ENCODE data around the gene DNAJC22. TPM values are rescaled to one million over a fixed set of nuclear protein-coding genes. Genes with fewer than 3 reads are reported as not detected.

Gene DNAJC22
- total and polyA plus RNA-seq, 2 of the 13 experiments (the other 11 are each of a cell fraction or from before 2014, with no cell fraction given) = 25.2 to 31.7 TPM

GRCh38 chr12:49347311-49348193 is 864 bp downstream of the DNAJC22 start (continued):
- peak; percentile 74 for TF ChIP-seq ZMAT3 (CRISPR knock-in tag; conservative IDR thresholded peaks at IDR 0.05)
- no peak for TF ChIP-seq TCF7 (IDR thresholded peaks at IDR 0.05; ENCODE audit: low read depth)
- TF ChIP-seq HNRNPL (IDR thresholded peaks at IDR 0.05; ENCODE audit: low read depth, low read length) = 0 out of 2 replicates have a peak, but pooled peaks have one; percentile 65
- TF ChIP-seq HNRNPLL (IDR thresholded peaks at IDR 0.05; ENCODE audit: low read depth, low read length, poor library complexity, severe bottlenecking) = peak; percentile 34
- TF ChIP-seq ZNF205 (CRISPR knock-in tag; IDR thresholded peaks at IDR 0.05) = peak; percentile 76; the same call in 1 of the 2 replicates
- TF ChIP-seq RFX1 (IDR thresholded peaks at IDR 0.05) = no peak
- TF ChIP-seq PCBP1 (IDR thresholded peaks at IDR 0.05; ENCODE audit: borderline replicate concordance, low read depth, low read length) = no peak
- no peak for TF ChIP-seq ZNF784 (CRISPR knock-in tag; IDR thresholded peaks at IDR 0.05; ENCODE audit: borderline replicate concordance)
- TF ChIP-seq NONO (IDR thresholded peaks at IDR 0.05) = no peak
- 0 out of 2 replicates have a peak, but pooled peaks have one; percentile 44 for TF ChIP-seq NONO (CRISPR knock-in tag; conservative IDR thresholded peaks at IDR 0.05)
- no peak for TF ChIP-seq TBL1XR1 (IDR thresholded peaks at IDR 0.05; ENCODE audit: borderline replicate concordance, low read length, partially characterized antibody)
- peak; percentile 75 for TF ChIP-seq FOXP4 (CRISPR knock-in tag; IDR thresholded peaks at IDR 0.05)
- TF ChIP-seq IKZF4 (CRISPR knock-in tag; IDR thresholded peaks at IDR 0.05; ENCODE audit: borderline replicate concordance, low read depth, not compliant biosample characterization) = no peak
- peak; percentile 97 for TF ChIP-seq XRCC5 (optimal IDR thresholded peaks at IDR 0.05; ENCODE audit: low read length)
- no peak for TF ChIP-seq ZNF75D (CRISPR knock-in tag; IDR thresholded peaks at IDR 0.05; ENCODE audit: borderline replicate concordance)
- TF ChIP-seq ZNF512 (CRISPR knock-in tag; IDR thresholded peaks at IDR 0.05) = no peak; the same call in 1 of the 2 replicates
- TF ChIP-seq HOXA5 (CRISPR knock-in tag; IDR thresholded peaks at IDR 0.05) = peak; percentile 67; the same call in 1 of the 2 replicates
- TF ChIP-seq ZNF256 (CRISPR knock-in tag; conservative IDR thresholded peaks at IDR 0.05) = 0 out of 2 replicates have a peak, but pooled peaks have one; percentile 80
- peak; percentile 99 for TF ChIP-seq PATZ1 (CRISPR knock-in tag; IDR thresholded peaks at IDR 0.05)
